Measurements from ENCODE around the gene PHACTR2.
"Not testable (repeated sequence)": the region's sequence is repeated elsewhere in the genome, so short reads cannot be mapped to it uniquely, and the experiment has no call there.

Gene PHACTR2

GRCh38 chr6:143677891-143678791 is at the start of gene PHACTR2:
TSS of gene PHACTR2 (plus strand) at chr6:143677965. CDS start at chr6:143678164, 199 bp downstream.
- no peaks in the 10 kb centered on the region for H3K4me1 ChIP-seq (ENCODE audit: insufficient read depth, low read length)
- peak within 1 kb of the TSS; percentile 48 to 85 for H3K4me3 ChIP-seq (ENCODE audit: low read depth in 1 of 2, low read length in 2 of 2)
- H3K9ac ChIP-seq (ENCODE audit: low read length), result peak within 1 kb of the TSS; percentile 63
- H3K27ac ChIP-seq (ENCODE audit: low read depth, low read length), result peak within 1 kb of the TSS; percentile 68
- no peaks in the 10 kb centered on the region for H3K27me3 ChIP-seq (ENCODE audit: control insufficient read depth in 1 of 2, insufficient read depth in 2 of 2, low read length in 2 of 2)
- H3K9me3 ChIP-seq (ENCODE audit: low read length), result no peaks in the 10 kb centered on the region
- H3K36me3 ChIP-seq (ENCODE audit: insufficient read depth, low read length), result no peaks in the 10 kb centered on the region

GRCh38 chr6:143629104-143630080 is 48.4 kb upstream of the PHACTR2 start:
- H3K27me3 ChIP-seq (ENCODE audit: control insufficient read depth in 1 of 2, insufficient read depth in 2 of 2, low read length in 2 of 2), result no peaks in the 10 kb centered on the region
- H3K4me3 ChIP-seq (ENCODE audit: low read depth in 1 of 2, low read length in 2 of 2), result no peak overlapping the region
- H3K36me3 ChIP-seq (ENCODE audit: insufficient read depth, low read length), result no peaks in the 10 kb centered on the region
- H3K4me1 ChIP-seq (ENCODE audit: insufficient read depth, low read length), result peaks cover 8% of the 10 kb centered on the region
- no peak overlapping the region for H3K27ac ChIP-seq (ENCODE audit: low read depth, low read length)
- no peak overlapping the region for H3K9ac ChIP-seq (ENCODE audit: low read length)
- no peaks in the 10 kb centered on the region for H3K9me3 ChIP-seq (ENCODE audit: low read length)

- not testable (repeated sequence) for H3K9ac ChIP-seq (ENCODE audit: low read length); H3K4me3 ChIP-seq (ENCODE audit: low read depth in 1 of 2, low read length in 2 of 2); H3K27ac ChIP-seq (ENCODE audit: low read depth, low read length); H3K4me1 ChIP-seq (ENCODE audit: insufficient read depth, low read length); H3K27me3 ChIP-seq (ENCODE audit: control insufficient read depth in 1 of 2, insufficient read depth in 2 of 2, low read length in 2 of 2); H3K36me3 ChIP-seq (ENCODE audit: insufficient read depth, low read length); H3K9me3 ChIP-seq (ENCODE audit: low read length)
Observed at GRCh38 chr6:143631196-143631595, 46.6 kb upstream of the PHACTR2 start.

- no peak overlapping the region for H3K4me3 ChIP-seq (ENCODE audit: low read depth in 1 of 2, low read length in 2 of 2)
- no peak overlapping the region for H3K27ac ChIP-seq (ENCODE audit: low read depth, low read length)
- H3K4me1 ChIP-seq (ENCODE audit: insufficient read depth, low read length), result peaks cover 8% of the 10 kb centered on the region
- no peaks in the 10 kb centered on the region for H3K27me3 ChIP-seq (ENCODE audit: control insufficient read depth in 1 of 2, insufficient read depth in 2 of 2, low read length in 2 of 2)
- H3K9ac ChIP-seq (ENCODE audit: low read length), result no peak overlapping the region
- H3K9me3 ChIP-seq (ENCODE audit: low read length), result no peaks in the 10 kb centered on the region
- H3K36me3 ChIP-seq (ENCODE audit: insufficient read depth, low read length), result no peaks in the 10 kb centered on the region
Observed at GRCh38 chr6:143632894-143633293, 44.9 kb upstream of the PHACTR2 start.

- peaks cover 3% of the 10 kb centered on the region for H3K4me1 ChIP-seq (ENCODE audit: insufficient read depth, low read length)
- no peaks in the 10 kb centered on the region for H3K27me3 ChIP-seq (ENCODE audit: control insufficient read depth in 1 of 2, insufficient read depth in 2 of 2, low read length in 2 of 2)
- no peak overlapping the region for H3K9ac ChIP-seq (ENCODE audit: low read length)
- no peaks in the 10 kb centered on the region for H3K9me3 ChIP-seq (ENCODE audit: low read length)
- H3K27ac ChIP-seq (ENCODE audit: low read depth, low read length), result no peak overlapping the region
- no peaks in the 10 kb centered on the region for H3K36me3 ChIP-seq (ENCODE audit: insufficient read depth, low read length)
- no peak overlapping the region for H3K4me3 ChIP-seq (ENCODE audit: low read depth in 1 of 2, low read length in 2 of 2)
Observed at GRCh38 chr6:143634486-143634885, 43.3 kb upstream of the PHACTR2 start.

GRCh38 chr6:143637691-143638090 is 40.1 kb upstream of the PHACTR2 start:
- H3K4me1 ChIP-seq (ENCODE audit: insufficient read depth, low read length), result no peaks in the 10 kb centered on the region
- H3K9me3 ChIP-seq (ENCODE audit: low read length), result no peaks in the 10 kb centered on the region
- H3K27me3 ChIP-seq (ENCODE audit: control insufficient read depth in 1 of 2, insufficient read depth in 2 of 2, low read length in 2 of 2), result no peaks in the 10 kb centered on the region
- no peaks in the 10 kb centered on the region for H3K36me3 ChIP-seq (ENCODE audit: insufficient read depth, low read length)
- H3K9ac ChIP-seq (ENCODE audit: low read length), result no peak overlapping the region
- H3K27ac ChIP-seq (ENCODE audit: low read depth, low read length), result no peak overlapping the region
- H3K4me3 ChIP-seq (ENCODE audit: low read depth in 1 of 2, low read length in 2 of 2), result no peak overlapping the region

GRCh38 chr6:143642403-143642802 is 35.4 kb upstream of the PHACTR2 start:
- no peak overlapping the region for H3K4me3 ChIP-seq (ENCODE audit: low read depth in 1 of 2, low read length in 2 of 2)
- H3K27ac ChIP-seq (ENCODE audit: low read depth, low read length), result no peak overlapping the region
- no peaks in the 10 kb centered on the region for H3K36me3 ChIP-seq (ENCODE audit: insufficient read depth, low read length)
- H3K9me3 ChIP-seq (ENCODE audit: low read length), result no peaks in the 10 kb centered on the region
- no peaks in the 10 kb centered on the region for H3K27me3 ChIP-seq (ENCODE audit: control insufficient read depth in 1 of 2, insufficient read depth in 2 of 2, low read length in 2 of 2)
- H3K9ac ChIP-seq (ENCODE audit: low read length), result no peak overlapping the region
- no peaks in the 10 kb centered on the region for H3K4me1 ChIP-seq (ENCODE audit: insufficient read depth, low read length)

GRCh38 chr6:143647191-143647590 is 30.6 kb upstream of the PHACTR2 start:
- Histone ChIP-seq H3K4me1 (ENCODE audit: insufficient read depth, low read length) (no peaks in the 10 kb centered on the region), H3K27me3 (ENCODE audit: control insufficient read depth in 1 of 2, insufficient read depth in 2 of 2, low read length in 2 of 2) (no peaks in the 10 kb centered on the region), H3K9ac (ENCODE audit: low read length) (no peak overlapping the region), H3K27ac (ENCODE audit: low read depth, low read length) (no peak overlapping the region), H3K9me3 (ENCODE audit: low read length) (no peaks in the 10 kb centered on the region), H3K36me3 (ENCODE audit: insufficient read depth, low read length) (no peaks in the 10 kb centered on the region), H3K4me3 (ENCODE audit: low read depth in 1 of 2, low read length in 2 of 2) (no peak overlapping the region)

GRCh38 chr6:143647732-143648131 is 30.0 kb upstream of the PHACTR2 start:
- Histone ChIP-seq H3K27ac (ENCODE audit: low read depth, low read length) (no peak overlapping the region), H3K4me1 (ENCODE audit: insufficient read depth, low read length) (no peaks in the 10 kb centered on the region), H3K9ac (ENCODE audit: low read length) (no peak overlapping the region), H3K27me3 (ENCODE audit: control insufficient read depth in 1 of 2, insufficient read depth in 2 of 2, low read length in 2 of 2) (no peaks in the 10 kb centered on the region), H3K9me3 (ENCODE audit: low read length) (no peaks in the 10 kb centered on the region), H3K4me3 (ENCODE audit: low read depth in 1 of 2, low read length in 2 of 2) (no peak overlapping the region), H3K36me3 (ENCODE audit: insufficient read depth, low read length) (no peaks in the 10 kb centered on the region)

GRCh38 chr6:143649319-143649718 is 28.4 kb upstream of the PHACTR2 start:
- not testable (repeated sequence) for H3K27me3 ChIP-seq (ENCODE audit: control insufficient read depth in 1 of 2, insufficient read depth in 2 of 2, low read length in 2 of 2); H3K4me3 ChIP-seq (ENCODE audit: low read depth in 1 of 2, low read length in 2 of 2); H3K36me3 ChIP-seq (ENCODE audit: insufficient read depth, low read length); H3K9me3 ChIP-seq (ENCODE audit: low read length); H3K9ac ChIP-seq (ENCODE audit: low read length); H3K27ac ChIP-seq (ENCODE audit: low read depth, low read length); H3K4me1 ChIP-seq (ENCODE audit: insufficient read depth, low read length)

GRCh38 chr6:143651328-143651727 is 26.4 kb upstream of the PHACTR2 start:
- not testable (repeated sequence) for H3K4me1 ChIP-seq (ENCODE audit: insufficient read depth, low read length); H3K9ac ChIP-seq (ENCODE audit: low read length); H3K36me3 ChIP-seq (ENCODE audit: insufficient read depth, low read length); H3K4me3 ChIP-seq (ENCODE audit: low read depth in 1 of 2, low read length in 2 of 2); H3K27ac ChIP-seq (ENCODE audit: low read depth, low read length); H3K27me3 ChIP-seq (ENCODE audit: control insufficient read depth in 1 of 2, insufficient read depth in 2 of 2, low read length in 2 of 2); H3K9me3 ChIP-seq (ENCODE audit: low read length)
